ENCODE data around the gene SYAP1. TPM values are rescaled to one million over a fixed set of nuclear protein-coding genes. Genes with fewer than 3 reads are reported as not detected.

Gene SYAP1
- polyA plus RNA-seq, 1 donor from 2014 or later: 14.4 TPM

DNA sequence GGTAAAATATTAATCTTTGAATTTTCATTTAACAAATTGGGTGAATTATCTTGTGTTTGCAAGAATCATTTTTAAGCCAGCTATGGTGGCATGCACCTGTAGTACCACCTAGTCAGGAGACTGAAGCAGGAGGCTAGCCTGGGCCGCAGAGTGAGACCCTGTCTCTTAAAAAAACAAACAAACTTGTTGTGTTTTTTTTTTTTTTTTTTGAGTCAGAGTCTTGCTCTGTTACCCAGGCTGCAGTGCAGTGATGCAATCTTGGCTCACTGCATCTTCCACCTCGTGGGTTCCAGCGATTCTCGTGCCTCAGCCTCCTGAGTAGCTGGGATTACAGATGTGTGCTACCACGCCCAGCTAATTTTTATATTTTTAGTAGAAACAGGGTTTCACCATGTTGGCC is 69.1 kb downstream of the SYAP1 start:
- no peaks in the 10 kb centered on the region for H3K36me3 ChIP-seq (ENCODE audit: insufficient read depth, low read length)
- H4K20me1 ChIP-seq (ENCODE audit: insufficient read depth): no peaks in the 10 kb centered on the region
- no peaks in the 10 kb centered on the region for H3K27me3 ChIP-seq (ENCODE audit: insufficient read depth, low read depth, low read length)
- H3K9me3 ChIP-seq (ENCODE audit: low read length): no peaks in the 10 kb centered on the region
- H2AFZ ChIP-seq (ENCODE audit: low read depth, low read length): no peak overlapping the region
- peaks cover 3% of the 10 kb centered on the region for H3K79me2 ChIP-seq (replicated peaks; ENCODE audit: insufficient read depth, low read length)
- TF ChIP-seq EZH2 (IDR thresholded peaks at IDR 0.05; ENCODE audit: borderline replicate concordance, insufficient read depth, low read length, poor library complexity, severe bottlenecking): no peak
- H3K9me2 ChIP-seq (ENCODE audit: insufficient read depth, low read length): no peaks in the 10 kb centered on the region
- H3F3A ChIP-seq (ENCODE audit: insufficient read depth, low read length, poor library complexity, severe bottlenecking): no peaks in the 10 kb centered on the region
- no peak overlapping the region for H3K4me3 ChIP-seq (ENCODE audit: low read length)
- no peak overlapping the region for H3K27ac ChIP-seq (ENCODE audit: low read length)
- H3K4me2 ChIP-seq (ENCODE audit: low read length): no peak overlapping the region
- H3K9ac ChIP-seq (ENCODE audit: low read length): no peak overlapping the region

DNA sequence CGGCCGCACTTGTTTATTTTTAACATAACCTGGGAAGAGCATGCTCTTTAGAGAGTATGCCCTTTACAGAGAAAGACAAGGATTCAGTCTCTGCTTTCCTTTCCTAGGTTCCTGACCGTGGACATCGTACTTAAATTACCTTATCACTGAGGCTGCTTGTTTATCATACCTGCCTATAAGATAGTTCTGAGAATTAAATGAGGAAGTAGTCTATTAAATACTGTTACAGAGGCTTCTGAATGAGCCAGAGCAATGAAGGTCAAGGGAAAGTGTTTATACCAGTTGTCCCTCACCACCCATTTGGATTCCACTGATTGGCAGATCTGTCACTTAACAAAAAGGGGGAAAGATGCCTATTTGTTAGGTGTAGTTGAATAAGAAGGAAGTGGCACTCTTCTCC is 76.9 kb downstream of the SYAP1 start:
- H3K9me3 ChIP-seq (ENCODE audit: low read length): no peaks in the 10 kb centered on the region
- no peaks in the 10 kb centered on the region for H4K20me1 ChIP-seq (ENCODE audit: insufficient read depth)
- no peak for TF ChIP-seq TAF1 (IDR thresholded peaks at IDR 0.05; ENCODE audit: low read depth)
- TF ChIP-seq EP300 (conservative IDR thresholded peaks at IDR 0.05; ENCODE audit: poor library complexity, severe bottlenecking): no peak
- TF ChIP-seq EZH2 (IDR thresholded peaks at IDR 0.05; ENCODE audit: borderline replicate concordance, insufficient read depth, low read length, poor library complexity, severe bottlenecking): no peak
- TF ChIP-seq, protein P1, sequence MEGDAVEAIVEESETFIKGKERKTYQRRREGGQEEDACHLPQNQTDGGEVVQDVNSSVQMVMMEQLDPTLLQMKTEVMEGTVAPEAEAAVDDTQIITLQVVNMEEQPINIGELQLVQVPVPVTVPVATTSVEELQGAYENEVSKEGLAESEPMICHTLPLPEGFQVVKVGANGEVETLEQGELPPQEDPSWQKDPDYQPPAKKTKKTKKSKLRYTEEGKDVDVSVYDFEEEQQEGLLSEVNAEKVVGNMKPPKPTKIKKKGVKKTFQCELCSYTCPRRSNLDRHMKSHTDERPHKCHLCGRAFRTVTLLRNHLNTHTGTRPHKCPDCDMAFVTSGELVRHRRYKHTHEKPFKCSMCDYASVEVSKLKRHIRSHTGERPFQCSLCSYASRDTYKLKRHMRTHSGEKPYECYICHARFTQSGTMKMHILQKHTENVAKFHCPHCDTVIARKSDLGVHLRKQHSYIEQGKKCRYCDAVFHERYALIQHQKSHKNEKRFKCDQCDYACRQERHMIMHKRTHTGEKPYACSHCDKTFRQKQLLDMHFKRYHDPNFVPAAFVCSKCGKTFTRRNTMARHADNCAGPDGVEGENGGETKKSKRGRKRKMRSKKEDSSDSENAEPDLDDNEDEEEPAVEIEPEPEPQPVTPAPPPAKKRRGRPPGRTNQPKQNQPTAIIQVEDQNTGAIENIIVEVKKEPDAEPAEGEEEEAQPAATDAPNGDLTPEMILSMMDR (IDR thresholded peaks at IDR 0.05; ENCODE audit: poor library complexity, severe bottlenecking): no peak
- H3K27ac ChIP-seq (ENCODE audit: low read length): no peak overlapping the region
- no peaks in the 10 kb centered on the region for H3K27me3 ChIP-seq (ENCODE audit: insufficient read depth, low read depth, low read length)
- H3K36me3 ChIP-seq (ENCODE audit: insufficient read depth, low read length): no peaks in the 10 kb centered on the region
- no peaks in the 10 kb centered on the region for H3K9me2 ChIP-seq (ENCODE audit: insufficient read depth, low read length)
- H3F3A ChIP-seq (ENCODE audit: insufficient read depth, low read length, poor library complexity, severe bottlenecking): no peaks in the 10 kb centered on the region
- no peaks in the 10 kb centered on the region for H3K79me2 ChIP-seq (replicated peaks; ENCODE audit: insufficient read depth, low read length)
- H3K4me2 ChIP-seq (ENCODE audit: low read length): no peak overlapping the region
- H3K9ac ChIP-seq (ENCODE audit: low read length): no peak overlapping the region
- H3K4me3 ChIP-seq (ENCODE audit: low read length): no peak overlapping the region
- no peak overlapping the region for H2AFZ ChIP-seq (ENCODE audit: low read depth, low read length)

DNA sequence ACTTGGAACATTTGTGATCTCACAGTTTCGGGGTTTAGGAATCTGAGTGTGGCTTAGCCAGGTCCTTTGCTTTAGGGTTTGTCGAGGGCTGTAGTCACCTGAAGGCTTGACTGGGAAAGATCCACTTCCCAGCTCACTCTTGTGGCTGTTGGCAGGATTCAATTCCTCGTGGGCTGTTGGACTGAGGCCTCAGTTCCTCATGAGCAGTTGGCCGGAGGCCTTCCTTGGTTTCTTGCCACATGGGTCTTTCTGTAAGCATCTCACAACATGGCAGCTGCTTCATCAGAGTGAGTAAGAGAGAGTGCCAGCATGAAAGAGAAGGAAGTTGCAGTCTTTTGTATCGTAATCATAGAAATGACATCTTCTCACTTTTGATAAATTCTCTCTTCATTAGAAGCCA is 77.9 kb downstream of the SYAP1 start:
- no peaks in the 10 kb centered on the region for H3K27me3 ChIP-seq (ENCODE audit: insufficient read depth, low read depth, low read length)
- H3K9me3 ChIP-seq (ENCODE audit: low read length): no peaks in the 10 kb centered on the region
- H3K27ac ChIP-seq (ENCODE audit: low read length): no peak overlapping the region
- H3K4me3 ChIP-seq (ENCODE audit: low read length): no peak overlapping the region
- H3K9me2 ChIP-seq (ENCODE audit: insufficient read depth, low read length): no peaks in the 10 kb centered on the region
- no peaks in the 10 kb centered on the region for H3K79me2 ChIP-seq (replicated peaks; ENCODE audit: insufficient read depth, low read length)
- no peaks in the 10 kb centered on the region for H4K20me1 ChIP-seq (ENCODE audit: insufficient read depth)
- H3K4me2 ChIP-seq (ENCODE audit: low read length): no peak overlapping the region
- TF ChIP-seq SMC3 (conservative IDR thresholded peaks at IDR 0.05; ENCODE audit: poor library complexity) (no peak), EP300 (conservative IDR thresholded peaks at IDR 0.05; ENCODE audit: poor library complexity, severe bottlenecking) (no peak)
- no peak overlapping the region for H2AFZ ChIP-seq (ENCODE audit: low read depth, low read length)
- no peaks in the 10 kb centered on the region for H3K36me3 ChIP-seq (ENCODE audit: insufficient read depth, low read length)
- no peak overlapping the region for H3K9ac ChIP-seq (ENCODE audit: low read length)
- no peaks in the 10 kb centered on the region for H3F3A ChIP-seq (ENCODE audit: insufficient read depth, low read length, poor library complexity, severe bottlenecking)

DNA sequence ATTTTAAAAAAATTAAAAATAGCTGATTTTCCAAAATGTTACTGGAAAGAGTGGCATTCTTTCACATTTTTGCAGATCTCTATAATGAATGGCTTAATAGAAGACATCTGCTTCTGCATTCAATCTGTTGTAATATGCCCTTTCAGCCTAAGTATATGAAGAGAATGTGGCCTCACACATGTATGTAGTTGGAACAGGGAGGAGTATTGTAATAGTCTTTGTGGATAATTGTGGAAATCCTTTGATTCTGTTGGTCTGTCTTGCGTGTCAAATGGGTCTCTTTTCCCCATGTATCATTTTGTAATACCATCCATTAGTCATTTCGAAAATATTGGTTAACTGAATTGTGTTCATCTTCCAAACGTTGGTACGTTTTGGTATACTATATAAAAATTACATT is 78.4 kb downstream of the SYAP1 start:
- H3K79me2 ChIP-seq (replicated peaks; ENCODE audit: insufficient read depth, low read length): no peaks in the 10 kb centered on the region
- no peak overlapping the region for H3K4me3 ChIP-seq (ENCODE audit: low read length)
- H3K36me3 ChIP-seq (ENCODE audit: insufficient read depth, low read length): no peaks in the 10 kb centered on the region
- TF ChIP-seq MXI1 (conservative IDR thresholded peaks at IDR 0.05; ENCODE audit: poor library complexity, severe bottlenecking) (no peak), TAF1 (IDR thresholded peaks at IDR 0.05; ENCODE audit: low read depth) (no peak)
- no peaks in the 10 kb centered on the region for H3K9me3 ChIP-seq (ENCODE audit: low read length)
- no peaks in the 10 kb centered on the region for H3K9me2 ChIP-seq (ENCODE audit: insufficient read depth, low read length)
- no peak overlapping the region for H3K27ac ChIP-seq (ENCODE audit: low read length)
- no peak overlapping the region for H3K4me2 ChIP-seq (ENCODE audit: low read length)
- H3K27me3 ChIP-seq (ENCODE audit: insufficient read depth, low read depth, low read length): no peaks in the 10 kb centered on the region
- no peak overlapping the region for H2AFZ ChIP-seq (ENCODE audit: low read depth, low read length)
- no peaks in the 10 kb centered on the region for H3F3A ChIP-seq (ENCODE audit: insufficient read depth, low read length, poor library complexity, severe bottlenecking)
- H3K9ac ChIP-seq (ENCODE audit: low read length): no peak overlapping the region
- no peaks in the 10 kb centered on the region for H4K20me1 ChIP-seq (ENCODE audit: insufficient read depth)
